ENCODE results near the gene OR6C2.

DNA sequence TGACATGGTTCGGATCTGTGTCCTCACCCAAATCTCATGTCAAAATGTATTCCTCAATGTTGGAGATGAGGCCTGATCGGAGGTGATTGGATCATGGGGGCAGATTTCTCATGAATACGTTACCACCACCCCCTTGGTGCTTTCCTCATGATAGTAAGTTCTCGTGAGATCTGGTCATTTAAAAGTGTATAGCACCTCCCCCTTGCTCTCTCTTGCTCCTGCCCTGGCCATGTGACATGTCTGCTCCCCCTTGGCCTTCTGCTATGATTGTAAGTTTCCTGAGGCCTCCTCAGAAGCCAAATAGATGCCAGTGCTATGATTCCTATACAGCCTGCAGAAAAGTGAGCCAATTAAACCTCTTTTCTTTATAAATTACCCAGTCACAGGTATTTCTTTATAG lies 55.4 kb downstream of the OR6C2 start:
- TF ChIP-seq ZNF670 (tag by site-specific recombination; IDR thresholded peaks at IDR 0.05; ENCODE audit: low read depth) (no peak), ZXDB (tag by site-specific recombination; IDR thresholded peaks at IDR 0.05) (no peak), ZNF202 (tag by site-specific recombination; IDR thresholded peaks at IDR 0.05; ENCODE audit: borderline replicate concordance) (no peak), ZBTB8A (tag by site-specific recombination; IDR thresholded peaks at IDR 0.05) (no peak)
- TF ChIP-seq, protein P1, sequence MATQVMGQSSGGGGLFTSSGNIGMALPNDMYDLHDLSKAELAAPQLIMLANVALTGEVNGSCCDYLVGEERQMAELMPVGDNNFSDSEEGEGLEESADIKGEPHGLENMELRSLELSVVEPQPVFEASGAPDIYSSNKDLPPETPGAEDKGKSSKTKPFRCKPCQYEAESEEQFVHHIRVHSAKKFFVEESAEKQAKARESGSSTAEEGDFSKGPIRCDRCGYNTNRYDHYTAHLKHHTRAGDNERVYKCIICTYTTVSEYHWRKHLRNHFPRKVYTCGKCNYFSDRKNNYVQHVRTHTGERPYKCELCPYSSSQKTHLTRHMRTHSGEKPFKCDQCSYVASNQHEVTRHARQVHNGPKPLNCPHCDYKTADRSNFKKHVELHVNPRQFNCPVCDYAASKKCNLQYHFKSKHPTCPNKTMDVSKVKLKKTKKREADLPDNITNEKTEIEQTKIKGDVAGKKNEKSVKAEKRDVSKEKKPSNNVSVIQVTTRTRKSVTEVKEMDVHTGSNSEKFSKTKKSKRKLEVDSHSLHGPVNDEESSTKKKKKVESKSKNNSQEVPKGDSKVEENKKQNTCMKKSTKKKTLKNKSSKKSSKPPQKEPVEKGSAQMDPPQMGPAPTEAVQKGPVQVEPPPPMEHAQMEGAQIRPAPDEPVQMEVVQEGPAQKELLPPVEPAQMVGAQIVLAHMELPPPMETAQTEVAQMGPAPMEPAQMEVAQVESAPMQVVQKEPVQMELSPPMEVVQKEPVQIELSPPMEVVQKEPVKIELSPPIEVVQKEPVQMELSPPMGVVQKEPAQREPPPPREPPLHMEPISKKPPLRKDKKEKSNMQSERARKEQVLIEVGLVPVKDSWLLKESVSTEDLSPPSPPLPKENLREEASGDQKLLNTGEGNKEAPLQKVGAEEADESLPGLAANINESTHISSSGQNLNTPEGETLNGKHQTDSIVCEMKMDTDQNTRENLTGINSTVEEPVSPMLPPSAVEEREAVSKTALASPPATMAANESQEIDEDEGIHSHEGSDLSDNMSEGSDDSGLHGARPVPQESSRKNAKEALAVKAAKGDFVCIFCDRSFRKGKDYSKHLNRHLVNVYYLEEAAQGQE (tag by site-specific recombination; IDR thresholded peaks at IDR 0.05), result no peak
- TF ChIP-seq, protein P2, sequence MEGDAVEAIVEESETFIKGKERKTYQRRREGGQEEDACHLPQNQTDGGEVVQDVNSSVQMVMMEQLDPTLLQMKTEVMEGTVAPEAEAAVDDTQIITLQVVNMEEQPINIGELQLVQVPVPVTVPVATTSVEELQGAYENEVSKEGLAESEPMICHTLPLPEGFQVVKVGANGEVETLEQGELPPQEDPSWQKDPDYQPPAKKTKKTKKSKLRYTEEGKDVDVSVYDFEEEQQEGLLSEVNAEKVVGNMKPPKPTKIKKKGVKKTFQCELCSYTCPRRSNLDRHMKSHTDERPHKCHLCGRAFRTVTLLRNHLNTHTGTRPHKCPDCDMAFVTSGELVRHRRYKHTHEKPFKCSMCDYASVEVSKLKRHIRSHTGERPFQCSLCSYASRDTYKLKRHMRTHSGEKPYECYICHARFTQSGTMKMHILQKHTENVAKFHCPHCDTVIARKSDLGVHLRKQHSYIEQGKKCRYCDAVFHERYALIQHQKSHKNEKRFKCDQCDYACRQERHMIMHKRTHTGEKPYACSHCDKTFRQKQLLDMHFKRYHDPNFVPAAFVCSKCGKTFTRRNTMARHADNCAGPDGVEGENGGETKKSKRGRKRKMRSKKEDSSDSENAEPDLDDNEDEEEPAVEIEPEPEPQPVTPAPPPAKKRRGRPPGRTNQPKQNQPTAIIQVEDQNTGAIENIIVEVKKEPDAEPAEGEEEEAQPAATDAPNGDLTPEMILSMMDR (tag by site-specific recombination; IDR thresholded peaks at IDR 0.05), result no peak
- TF ChIP-seq, protein P3, sequence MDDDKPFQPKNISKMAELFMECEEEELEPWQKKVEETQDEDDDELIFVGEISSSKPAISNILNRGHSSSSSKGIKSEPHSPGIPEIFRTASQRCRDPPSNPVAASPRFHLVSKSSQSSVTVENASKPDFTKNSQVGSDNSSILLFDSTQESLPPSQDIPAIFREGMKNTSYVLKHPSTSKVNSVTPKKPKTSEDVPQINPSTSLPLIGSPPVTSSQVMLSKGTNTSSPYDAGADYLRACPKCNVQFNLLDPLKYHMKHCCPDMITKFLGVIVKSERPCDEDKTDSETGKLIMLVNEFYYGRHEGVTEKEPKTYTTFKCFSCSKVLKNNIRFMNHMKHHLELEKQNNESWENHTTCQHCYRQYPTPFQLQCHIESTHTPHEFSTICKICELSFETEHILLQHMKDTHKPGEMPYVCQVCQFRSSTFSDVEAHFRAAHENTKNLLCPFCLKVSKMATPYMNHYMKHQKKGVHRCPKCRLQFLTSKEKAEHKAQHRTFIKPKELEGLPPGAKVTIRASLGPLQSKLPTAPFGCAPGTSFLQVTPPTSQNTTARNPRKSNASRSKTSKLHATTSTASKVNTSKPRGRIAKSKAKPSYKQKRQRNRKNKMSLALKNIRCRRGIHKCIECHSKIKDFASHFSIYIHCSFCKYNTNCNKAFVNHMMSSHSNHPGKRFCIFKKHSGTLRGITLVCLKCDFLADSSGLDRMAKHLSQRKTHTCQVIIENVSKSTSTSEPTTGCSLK (tag by site-specific recombination; IDR thresholded peaks at IDR 0.05), result no peak

Data from HEK293 (cell line).